HepG2 (cell line): ENCODE data around the gene WWC2. TPM values are rescaled to one million over a fixed set of nuclear protein-coding genes. Genes with fewer than 3 reads are reported as not detected.

Experiments
- ATAC-seq: fragments of 200-7000 bp; cut with Tn5 transposase; 3 replicates; pipeline ENCODE4 v1.9.1; 2020; ENCODE audit warnings: mild to moderate bottlenecking, moderate library complexity
- BruUV-seq: library from RNA; stranded (reverse); fragments of 400-500 nt; replicated peaks from 2 replicates; lab custom pipeline; 2021; lab: Mats Ljungman, UMichigan
- CTCF ChIA-PET: fragments of 300-600 bp; formaldehyde crosslinking; extraction: SDS; loops from one replicate; lab custom pipeline; 2021; ENCODE audit warnings: low total read pairs, inconsistent platforms, low intra/inter-chr PET ratio; lab: Yijun Ruan, JAX
- POLR2A ChIA-PET: fragments of 350-600 bp; sonication (Branson Sonifier 250); formaldehyde crosslinking; loops from one replicate; lab custom pipeline; 2020; ENCODE audit warnings: antibody characterized with exemption, inconsistent platforms; lab: Yijun Ruan, JAX
- DNase-seq: peaks from one replicate; pipeline ENCODE4 v3.0.0-alpha.2; 2015; ENCODE audit warnings: low spot score
- FAIRE-seq: peaks from 3 replicates; lab custom pipeline; 2011; peaks lifted over from hg19 to GRCh38; lab: Jason Lieb, UNC
- H2AFZ ChIP-seq: one replicate; pipeline ENCODE4 v1.6.1; 2011; ENCODE audit warnings: low read length, inconsistent platforms
- H3K27ac ChIP-seq: fragments of 300-600 bp; 3 replicates; pipeline ENCODE4 v1.8.0; 2011; ENCODE audit warnings: mixed run types, mild to moderate bottlenecking, mixed read lengths, low read length, inconsistent platforms; ENCODE audit not compliant: insufficient read depth; ENCODE audit errors: extremely low read length
- H3K27me3 ChIP-seq, 2 experiments: fragments of 200-600 bp in 1 of 2; 2 replicates in 1 of 2; 3 replicates in 1 of 2; pipeline versions ENCODE4 v1.6.0 to v1.8.0; 2011; ENCODE audit warnings: low read length in 2 of 2, mild to moderate bottlenecking in 2 of 2, moderate library complexity in 2 of 2, inconsistent platforms in 1 of 2; ENCODE audit not compliant: insufficient read depth in 2 of 2, control insufficient read depth in 1 of 2
- H3K36me3 ChIP-seq, 2 experiments: fragments of 200-600 bp in 1 of 2; replicated peaks in 1 of 2; 2 replicates in 1 of 2; 3 replicates in 1 of 2; pipeline versions ENCODE4 v1.5.1 to v1.8.0; 2011; ENCODE audit warnings: low read length in 2 of 2, inconsistent platforms in 1 of 2; ENCODE audit not compliant: insufficient read depth in 2 of 2, control insufficient read depth in 1 of 2
- H3K4me1 ChIP-seq: 2 replicates; pipeline ENCODE4 v1.5.1; 2012; ENCODE audit warnings: low read length, inconsistent platforms; ENCODE audit not compliant: insufficient read depth
- H3K4me2 ChIP-seq: 2 replicates; pipeline ENCODE4 v1.6.0; 2011; ENCODE audit warnings: low read depth, low read length, inconsistent platforms
- H3K4me3 ChIP-seq, 3 experiments: fragments of 200-600 bp in 1 of 3; sonication (generic), shearing (Covaris generic) in 1 of 3; replicated peaks in 1 of 3; 2 replicates each; pipeline ENCODE4 v1.5.1; 2011 to 2016; ENCODE audit warnings: low read length in 3 of 3, inconsistent platforms in 2 of 3, low read depth in 2 of 3, mild to moderate bottlenecking in 2 of 3, control low read depth in 1 of 3, mixed read lengths in 1 of 3; ENCODE audit not compliant: insufficient read depth in 1 of 3
- H3K79me2 ChIP-seq: one replicate; pipeline ENCODE4 v1.6.1; 2011; ENCODE audit warnings: low read length, inconsistent platforms; ENCODE audit not compliant: insufficient read depth
- H3K9ac ChIP-seq: 2 replicates; pipeline ENCODE4 v1.6.0; 2011; ENCODE audit warnings: mild to moderate bottlenecking, low read depth, low read length, inconsistent platforms; ENCODE audit not compliant: insufficient read depth
- H3K9me3 ChIP-seq: 2 replicates; pipeline ENCODE4 v1.5.1; 2012; ENCODE audit warnings: mild to moderate bottlenecking, low read length
- H4K20me1 ChIP-seq: 2 replicates; pipeline ENCODE4 v1.6.0; 2011; ENCODE audit warnings: inconsistent platforms, mild to moderate bottlenecking, low read length, moderate library complexity; ENCODE audit not compliant: insufficient read depth
- DPF2 ChIP-seq: sonication (generic); formaldehyde crosslinking; IDR thresholded peaks from 2 replicates; pipeline ENCODE4 v1.4.0; 2020; ENCODE audit warnings: mild to moderate bottlenecking, low read depth, missing genetic modification reagents, borderline replicate concordance
- MLXIP ChIP-seq: sonication (generic); formaldehyde crosslinking; IDR thresholded peaks from 2 replicates; pipeline ENCODE4 v1.9.0; 2021; ENCODE audit warnings: missing genetic modification reagents, borderline replicate concordance
- PAWR ChIP-seq: sonication (generic); formaldehyde crosslinking; IDR thresholded peaks from 2 replicates; pipeline ENCODE4 v1.4.0; 2020; ENCODE audit warnings: missing genetic modification reagents, mild to moderate bottlenecking, borderline replicate concordance
- POLR2AphosphoS2 ChIP-seq: IDR thresholded peaks from 2 replicates; pipeline ENCODE4 v1.6.1; 2011; ENCODE audit warnings: low read depth, low read length, improper control_type of control experiment
- SP5 ChIP-seq: IDR thresholded peaks from 2 replicates; pipeline ENCODE4 v1.6.1; 2016; ENCODE audit warnings: low read depth, borderline replicate concordance
- ZNF430 ChIP-seq: sonication (generic); formaldehyde crosslinking; IDR thresholded peaks from 2 replicates; pipeline ENCODE4 v1.9.0; 2021; ENCODE audit warnings: mild to moderate bottlenecking, missing genetic modification reagents
- ZNF543 ChIP-seq: sonication (generic); formaldehyde crosslinking; IDR thresholded peaks from 2 replicates; pipeline ENCODE4 v1.4.0; 2020; ENCODE audit warnings: mild to moderate bottlenecking, missing genetic modification reagents
- WGBS: methylation state at CpG from one replicate; pipeline ENCODE4 v1.1.6; 2017; ENCODE audit warnings: low lambda C conversion rate; 5-methylcytosine and 5-hydroxymethylcytosine counted together
- in situ Hi-C: cut with HindIII; loops from 2 replicates; pipeline ENCODE4 v1.10.0; 2017; ENCODE audit warnings: low pct_unique_long_range_greater_than_20kb; ENCODE audit not compliant: extremely low pct_ligation_motif_present
- intact Hi-C: fragments of 100-400 bp; cut with micrococcal nuclease; formaldehyde crosslinking; loops from one replicate; pipeline ENCODE4 v1.10.0; 2022; ENCODE audit not compliant: unreplicated experiment
- polyA plus RNA-seq, 8 experiments: library from polyadenylated mRNA; depleted of rRNA in 3 of 8; stranded (reverse) in 7 of 8; unstranded in 1 of 8; fragments of >200 nt; fragmentation: Illumina TruSeq in 4 of 8; extraction: Trizol in 4 of 8; gene quantifications; 2 replicates each; pipeline versions ENCODE4 v1.2.1 to v1.2.3, GENCODE V29; 2011 to 2016; ENCODE audit warnings: low read depth in 4 of 8, missing spikeins in 1 of 8, mixed read lengths in 1 of 8; ENCODE audit not compliant: insufficient read depth in 1 of 8
- total RNA-seq, 5 experiments: library from RNA; depleted of rRNA; stranded (reverse); fragments of >200 nt; fragmentation: Illumina TruSeq; extraction: Trizol; gene quantifications; 2 replicates each; pipeline ENCODE4 v1.2.3, GENCODE V29; 2016; ENCODE audit warnings: low read depth in 1 of 5

WWC2 gene
- total and polyA plus RNA-seq, 2 of the 13 experiments (the other 11 are each of a cell fraction or from before 2014, with no cell fraction given): 40.0 to 50.1 TPM

GRCh38 chr4:183197140-183197539 lies 98.1 kb downstream of the WWC2 start:
- no peak overlapping the region for H3K4me3 ChIP-seq
- FAIRE-seq (no peak), DNase-seq (no peak), ATAC-seq (no peak)
- peaks cover 36% of the 10 kb centered on the region for H3K79me2 ChIP-seq
- no peaks in the 10 kb centered on the region for H3K27me3 ChIP-seq
- H4K20me1 ChIP-seq: peaks cover 12% of the 10 kb centered on the region; the same call in 1 of the 2 replicates
- CTCF ChIA-PET: no interaction called here
- in situ Hi-C loops: no loop called here
- H3K9me3 ChIP-seq: no peaks in the 10 kb centered on the region
- no TSS peak for BruUV-seq
- no peak overlapping the region for H3K9ac ChIP-seq
- WGBS: 96% methylated on average over 3 of the region's 3 CpGs
- H3K4me1 ChIP-seq: peaks cover 18% of the 10 kb centered on the region
- POLR2A ChIA-PET: no interaction called here
- no peak overlapping the region for H3K27ac ChIP-seq
- TF ChIP-seq MLXIP (CRISPR knock-in tag) (no peak), SP5 (CRISPR knock-in tag) (no peak), POLR2AphosphoS2 (no peak), ZNF430 (CRISPR knock-in tag) (no peak), PAWR (CRISPR knock-in tag) (no peak)
- intact Hi-C loops: no loop called here
- no peak overlapping the region for H2AFZ ChIP-seq
- H3K4me2 ChIP-seq: no peak overlapping the region
- peaks cover 16 to 35% of the 10 kb centered on the region in 2 experiments for H3K36me3 ChIP-seq

GRCh38 chr4:183200453-183200852 lies 101.4 kb downstream of the WWC2 start:
- H2AFZ ChIP-seq: no peak overlapping the region

More at GRCh38 chr4:183200453-183200852, 101.4 kb downstream of the WWC2 start:
- Histone ChIP-seq H3K9me3 (no peaks in the 10 kb centered on the region), H3K4me2 (no peak overlapping the region), H3K79me2 (peaks cover 42% of the 10 kb centered on the region), H3K36me3 (peaks cover 15 to 31% of the 10 kb centered on the region in 2 experiments), H4K20me1 (0 out of 2 replicates have a peak, but pooled peaks cover 7% of the 10 kb centered on the region), H3K27me3 (no peaks in the 10 kb centered on the region), H3K9ac (no peak overlapping the region), H3K27ac (no peak overlapping the region), H3K4me1 (peaks cover 7% of the 10 kb centered on the region; the same call in 1 of the 2 replicates), H3K4me3 (no peak overlapping the region)
- FAIRE-seq (no peak), ATAC-seq (no peak), DNase-seq (no peak)
- WGBS: 93% methylated on average over 4 of the region's 4 CpGs
- peak; percentile 60; the same call in 1 of the 2 replicates for TF ChIP-seq ZNF543 (CRISPR knock-in tag)
- TF ChIP-seq DPF2 (CRISPR knock-in tag): no peak
- CTCF ChIA-PET: no interaction called here
- in situ Hi-C loops (no loop called here), intact Hi-C loops (no loop called here)
- no TSS peak for BruUV-seq
- POLR2A ChIA-PET: no interaction called here
